Measurements from ENCODE around the gene SLC17A9. TPM values are rescaled to one million over a fixed set of nuclear protein-coding genes. Genes with fewer than 3 reads are reported as not detected.
"Not testable (repeated sequence)": the region's sequence is repeated elsewhere in the genome, so short reads cannot be mapped to it uniquely, and the experiment has no call there.

SLC17A9 gene
- polyA plus RNA-seq, 1 donor: 1.7 TPM

DNA sequence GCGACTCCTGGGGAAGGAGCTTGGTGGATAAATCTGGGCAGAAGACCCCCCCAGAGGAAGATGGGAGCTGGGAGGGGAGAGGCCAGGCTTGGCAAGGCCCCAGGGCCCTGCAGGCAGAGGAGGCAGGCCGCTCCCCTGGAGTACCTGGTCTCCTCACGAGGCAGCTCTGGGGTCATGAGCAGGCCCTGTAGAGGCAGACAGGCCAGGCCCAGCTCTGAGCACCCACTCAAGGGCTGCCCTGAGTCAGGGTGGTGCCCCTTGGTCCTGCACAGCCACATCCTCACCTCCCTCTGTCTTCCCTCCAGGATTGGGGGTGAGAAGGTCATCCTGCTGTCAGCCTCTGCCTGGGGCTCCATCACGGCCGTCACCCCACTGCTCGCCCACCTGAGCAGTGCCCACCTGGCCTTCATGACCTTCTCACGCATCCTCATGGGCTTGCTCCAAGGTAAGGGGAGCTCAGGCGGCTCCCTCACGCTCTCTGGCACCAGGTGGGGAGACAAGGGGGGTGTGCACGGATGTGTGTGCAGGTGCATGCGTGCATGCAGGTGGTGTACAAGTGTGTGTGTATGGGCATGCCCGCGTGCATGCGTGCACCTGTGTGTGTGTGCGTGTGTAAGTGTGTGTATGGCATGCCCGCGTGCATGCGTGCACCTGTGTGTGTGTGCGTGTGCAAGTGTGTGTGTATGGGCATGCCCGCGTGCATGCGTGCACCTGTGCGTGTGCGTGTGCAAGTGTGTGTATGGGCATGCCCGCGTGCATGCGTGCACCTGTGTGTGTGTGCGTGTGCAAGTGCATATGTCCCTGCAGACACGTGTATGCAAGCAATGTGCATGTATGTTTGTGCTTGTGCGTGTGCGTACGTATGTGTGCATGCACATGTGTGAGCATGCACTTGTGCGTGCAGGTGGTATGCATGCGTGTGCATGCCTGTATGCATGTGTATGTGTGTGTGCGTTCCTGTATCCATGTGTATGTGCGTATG is 4.9 kb downstream of the SLC17A9 start:
- DNase-seq: no peak

DNA sequence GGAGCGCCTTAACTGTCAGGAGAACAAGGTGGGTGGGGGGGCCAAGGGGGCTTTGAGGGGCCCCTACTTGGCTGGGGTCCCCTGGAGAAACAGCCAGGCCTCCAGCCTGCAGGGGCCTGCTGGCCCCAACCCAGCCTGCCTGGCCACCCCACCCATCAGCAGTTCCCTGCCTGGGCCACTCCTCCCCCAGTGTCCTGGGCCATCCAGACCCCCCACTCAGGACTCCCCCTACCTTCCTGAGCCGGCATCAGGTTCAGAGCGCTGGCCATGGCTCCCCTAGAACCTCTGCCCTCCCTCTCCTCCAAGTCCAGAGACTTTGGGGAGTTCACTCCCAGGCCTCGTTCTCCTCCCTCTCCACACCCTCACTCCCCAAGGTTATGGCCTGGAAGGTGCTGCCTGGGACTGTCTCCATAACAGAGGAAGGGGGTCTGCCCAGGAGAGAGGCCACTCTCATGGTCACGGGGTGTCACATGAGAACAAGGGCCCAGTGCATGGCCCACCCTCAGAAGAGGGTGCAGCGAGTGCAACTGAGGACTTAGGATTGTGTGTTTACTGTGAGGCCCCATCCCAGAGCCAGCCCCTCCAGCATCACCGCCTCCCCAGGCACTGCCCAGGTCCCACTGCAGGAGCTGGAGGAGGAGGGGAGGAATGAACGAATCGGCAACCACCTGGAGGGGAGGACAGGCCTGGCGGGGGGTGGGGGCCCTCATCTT is 6.0 kb downstream of the SLC17A9 start:
- DNase-seq: no peak

DNA sequence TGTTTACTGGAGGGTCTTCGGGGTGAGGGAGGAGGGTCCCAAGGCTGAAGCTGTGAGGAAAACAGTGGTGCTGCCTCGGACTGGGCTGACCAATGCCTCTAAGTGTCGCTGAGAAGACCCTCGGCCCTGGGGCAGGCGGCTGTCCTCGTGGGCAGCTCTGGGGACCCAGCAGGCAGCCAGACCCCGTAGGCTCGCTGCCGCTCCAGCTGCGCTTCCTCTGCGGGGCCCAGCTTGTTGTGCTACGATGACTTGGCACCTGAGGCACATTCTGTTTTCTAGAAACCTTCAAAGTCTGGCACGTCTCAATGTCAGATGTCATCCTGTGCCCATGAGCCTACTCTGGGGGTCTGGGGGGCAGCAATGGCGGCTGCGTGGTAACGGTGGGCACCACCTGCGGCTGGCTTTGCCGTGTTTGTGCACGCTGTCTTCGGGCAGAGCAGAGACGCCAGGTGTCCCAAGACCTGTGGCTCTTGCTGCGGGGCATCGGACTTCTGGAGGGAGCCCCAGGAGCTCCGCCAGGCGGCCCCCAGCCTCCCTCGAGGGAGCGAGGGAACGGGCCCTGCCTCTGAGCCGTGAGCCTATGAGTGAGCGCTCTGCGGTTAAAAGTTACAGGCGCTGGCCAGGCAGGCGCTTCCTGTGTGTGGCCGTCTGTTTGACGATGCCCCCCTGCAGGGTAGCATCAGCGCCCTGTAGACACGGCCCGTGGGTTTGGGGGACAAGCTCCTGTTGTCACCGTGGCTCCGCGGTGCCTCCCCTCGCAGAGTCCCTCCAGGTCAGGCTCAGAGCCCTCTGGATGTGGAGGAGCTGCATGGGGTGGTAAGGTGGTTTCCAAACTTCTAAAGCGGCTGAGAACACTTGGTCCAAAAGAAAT is 6.8 kb downstream of the SLC17A9 start:
- no peak for DNase-seq

DNA sequence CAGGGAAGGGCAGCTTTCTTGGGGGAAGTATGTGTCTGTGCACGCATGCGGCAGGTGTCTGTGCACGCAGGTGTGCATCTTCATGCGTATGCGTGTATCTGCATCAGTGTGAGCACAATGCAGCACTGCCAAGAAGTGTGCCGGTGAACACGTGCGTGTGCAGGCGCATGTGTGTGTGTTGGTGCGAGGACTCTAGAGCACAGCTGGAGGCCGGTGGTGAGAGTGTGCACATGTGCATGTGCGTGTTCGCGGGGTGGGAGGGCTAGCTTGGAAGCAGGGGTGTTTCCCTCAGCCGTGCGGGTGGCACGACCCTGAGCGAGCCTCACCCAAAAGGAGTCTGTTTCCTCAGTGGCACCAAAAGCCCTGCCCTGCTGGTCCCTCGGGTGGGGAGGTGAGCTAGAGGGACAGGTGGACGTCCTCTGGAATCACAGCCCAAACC is 7.5 kb downstream of the SLC17A9 start:
- no peak for DNase-seq

DNA sequence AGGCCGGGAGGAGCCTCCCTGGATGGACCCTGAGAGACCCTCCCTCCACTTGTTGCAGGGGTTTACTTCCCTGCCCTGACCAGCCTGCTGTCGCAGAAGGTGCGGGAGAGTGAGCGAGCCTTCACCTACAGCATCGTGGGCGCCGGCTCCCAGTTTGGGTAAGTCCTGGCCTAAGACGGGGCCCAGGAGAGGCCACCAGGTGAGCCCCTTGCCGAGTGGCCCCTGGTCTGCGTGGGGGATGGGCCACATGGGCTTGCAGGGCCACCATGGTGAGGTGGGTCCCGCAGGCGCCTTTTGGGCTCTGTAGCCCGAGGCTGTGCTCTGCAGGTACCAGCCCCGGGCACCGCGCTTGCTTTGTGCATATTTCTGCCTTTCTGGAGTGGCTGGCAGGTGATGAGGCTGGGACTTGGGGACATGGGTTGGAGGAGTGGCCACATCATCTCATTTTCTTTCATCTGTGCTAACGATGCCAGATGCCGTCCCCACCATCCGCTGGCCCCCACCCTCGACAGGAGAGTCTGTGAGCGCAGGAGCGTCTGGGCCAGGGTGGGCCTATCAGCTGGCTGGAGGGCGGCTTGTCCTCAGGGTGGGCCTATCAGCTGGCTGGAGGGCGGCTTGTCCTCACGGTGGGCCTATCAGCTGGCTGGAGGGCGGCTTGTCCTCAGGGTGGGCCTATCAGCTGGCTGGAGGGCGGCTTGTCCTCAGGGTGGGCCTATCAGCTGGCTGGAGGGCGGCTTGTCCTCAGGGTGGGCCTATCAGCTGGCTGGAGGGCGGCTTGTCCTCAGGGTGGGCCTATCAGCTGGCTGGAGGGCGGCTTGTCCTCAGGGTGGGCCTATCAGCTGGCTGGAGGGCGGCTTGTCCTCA is 8.2 kb downstream of the SLC17A9 start:
- not testable (repeated sequence) for DNase-seq

DNA sequence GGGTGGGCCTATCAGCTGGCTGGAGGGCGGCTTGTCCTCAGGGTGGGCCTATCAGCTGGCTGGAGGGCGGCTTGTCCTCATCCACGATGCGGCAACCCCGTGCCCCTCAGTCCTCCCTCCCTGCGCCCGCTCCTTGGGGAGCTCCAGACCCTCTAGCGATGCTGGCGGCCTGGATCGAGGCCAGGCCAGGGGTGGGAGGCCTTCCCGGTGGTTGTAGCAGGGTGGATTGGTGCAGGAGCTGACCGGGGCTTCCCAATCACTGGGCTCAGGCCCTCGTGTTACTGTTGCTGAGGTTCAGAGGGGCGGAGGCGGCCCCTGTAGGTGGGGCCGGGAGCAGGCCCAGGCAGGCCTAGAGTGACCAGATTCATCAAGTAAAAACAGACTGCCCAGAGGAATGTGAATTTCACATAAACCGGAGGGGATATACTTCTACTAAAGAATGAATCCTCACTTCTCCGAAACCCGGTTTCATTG is 8.8 kb downstream of the SLC17A9 start:
- no peak for DNase-seq

DNA sequence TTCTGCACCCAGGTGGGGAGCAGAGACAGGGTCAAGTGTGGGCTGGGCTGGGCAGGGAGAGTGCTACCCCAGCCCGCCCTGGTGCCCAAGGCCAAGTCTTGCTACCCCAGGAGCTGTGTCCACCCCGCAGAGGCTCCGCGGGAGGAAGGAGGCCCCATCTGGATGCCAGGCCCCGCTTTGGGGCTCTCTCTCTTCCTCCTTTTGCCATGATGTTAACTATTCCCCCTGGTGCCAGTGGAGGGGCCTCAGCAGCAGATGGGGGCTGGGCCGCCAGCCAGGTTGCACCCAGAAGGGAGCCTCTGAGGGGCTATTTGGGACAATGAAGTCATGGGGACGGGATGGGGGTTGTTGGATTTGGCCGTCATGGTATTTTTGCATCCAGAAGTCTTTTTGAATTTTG is 9.3 kb downstream of the SLC17A9 start:
- DNase-seq: no peak

DNA sequence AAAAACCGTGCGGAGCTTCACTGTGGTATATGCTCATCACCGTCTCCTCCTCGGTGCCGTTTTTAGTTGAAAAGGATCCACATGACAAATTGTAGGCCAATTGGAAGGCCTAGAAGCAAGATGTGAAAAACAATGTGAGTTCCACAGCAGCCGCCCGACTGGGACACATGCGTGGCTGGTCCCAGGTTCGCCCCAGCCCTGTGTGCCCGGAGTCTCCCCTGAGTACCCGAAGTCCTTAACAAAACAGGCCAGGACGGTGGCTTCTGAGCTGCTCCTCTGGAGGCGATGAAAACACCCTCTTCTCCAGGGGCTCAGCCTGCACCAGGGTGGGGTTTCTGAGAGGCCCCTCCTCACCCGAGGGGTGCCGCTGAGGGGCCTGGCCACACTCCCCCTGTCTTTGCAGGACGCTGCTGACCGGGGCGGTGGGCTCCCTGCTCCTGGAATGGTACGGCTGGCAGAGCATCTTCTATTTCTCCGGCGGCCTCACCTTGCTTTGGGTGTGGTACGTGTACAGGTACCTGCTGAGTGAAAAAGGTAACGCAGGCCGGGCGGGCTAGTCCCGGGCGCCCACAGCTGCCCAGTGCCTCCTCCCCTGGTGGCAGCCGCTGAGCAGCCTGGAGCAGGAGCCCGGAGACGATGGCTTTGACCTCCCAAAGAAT is 9.8 kb downstream of the SLC17A9 start:
- DNase-seq: no peak

DNA sequence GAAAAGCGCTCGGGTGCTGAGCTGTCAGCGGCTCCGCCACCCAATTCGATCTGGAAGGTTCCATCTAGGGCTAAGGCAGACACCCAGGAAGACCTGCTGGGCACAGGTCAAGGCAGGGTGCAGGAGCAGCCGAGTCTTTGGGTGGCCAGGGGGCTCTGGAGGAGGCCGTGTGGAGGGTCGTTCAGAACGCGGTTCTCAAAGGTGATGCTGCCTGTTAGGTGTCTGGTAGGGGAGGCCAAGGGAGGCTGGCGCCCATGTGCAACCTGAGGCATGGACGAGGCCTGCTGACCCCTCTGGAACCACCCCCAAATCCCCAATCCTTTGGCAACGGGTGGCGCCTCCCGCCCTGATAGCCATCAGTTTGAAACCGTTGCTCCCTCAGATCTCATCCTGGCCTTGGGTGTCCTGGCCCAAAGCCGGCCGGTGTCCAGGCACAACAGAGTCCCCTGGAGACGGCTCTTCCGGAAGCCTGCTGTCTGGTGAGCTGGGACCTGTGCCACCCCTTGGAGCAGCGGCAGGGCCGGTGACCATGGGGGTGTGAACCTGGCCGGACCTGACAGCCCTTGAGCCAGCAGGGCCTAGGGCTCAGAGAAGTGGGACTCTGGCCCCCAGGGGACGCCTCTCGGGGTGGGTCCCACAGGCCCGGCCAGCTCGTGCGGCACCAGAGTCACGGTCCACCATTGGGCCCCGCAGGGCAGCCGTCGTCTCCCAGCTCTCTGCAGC is 10.5 kb downstream of the SLC17A9 start:
- DNase-seq: no peak

DNA sequence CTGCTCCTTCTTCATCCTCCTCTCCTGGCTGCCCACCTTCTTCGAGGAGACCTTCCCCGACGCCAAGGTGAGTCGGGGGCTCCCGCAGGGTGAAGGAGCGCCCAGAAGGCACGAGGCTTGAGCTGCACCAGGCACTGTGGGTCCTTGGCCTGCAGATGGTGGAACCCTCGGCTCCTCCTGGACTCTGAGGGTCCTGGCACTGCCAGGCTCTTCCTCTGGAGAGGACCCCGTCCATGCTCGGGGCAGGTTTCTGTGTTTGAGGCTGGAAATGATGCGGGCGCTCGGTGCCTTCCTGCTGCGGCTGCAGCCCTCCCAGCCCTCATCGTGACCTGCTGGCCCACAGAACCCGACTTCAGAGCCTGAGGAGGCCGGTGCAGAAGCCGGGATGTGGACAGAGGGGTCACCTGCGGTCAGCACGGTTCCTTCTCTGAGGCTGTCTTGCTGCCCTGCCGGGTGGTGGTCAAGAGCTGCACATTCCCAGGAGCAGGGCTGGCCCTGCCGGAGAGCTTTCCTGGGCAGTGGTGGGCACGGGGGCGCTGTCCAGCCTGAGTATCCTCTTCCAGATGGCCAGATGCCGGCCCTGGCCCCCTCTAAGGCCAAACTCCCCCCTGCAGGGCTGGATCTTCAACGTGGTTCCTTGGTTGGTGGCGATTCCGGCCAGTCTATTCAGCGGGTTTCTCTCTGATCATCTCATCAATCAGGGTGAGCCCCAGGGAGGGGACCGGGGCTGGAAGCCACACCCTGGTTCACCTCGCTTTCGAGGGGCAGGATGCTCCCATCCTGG is 11.3 kb downstream of the SLC17A9 start:
- DNase-seq: no peak

DNA sequence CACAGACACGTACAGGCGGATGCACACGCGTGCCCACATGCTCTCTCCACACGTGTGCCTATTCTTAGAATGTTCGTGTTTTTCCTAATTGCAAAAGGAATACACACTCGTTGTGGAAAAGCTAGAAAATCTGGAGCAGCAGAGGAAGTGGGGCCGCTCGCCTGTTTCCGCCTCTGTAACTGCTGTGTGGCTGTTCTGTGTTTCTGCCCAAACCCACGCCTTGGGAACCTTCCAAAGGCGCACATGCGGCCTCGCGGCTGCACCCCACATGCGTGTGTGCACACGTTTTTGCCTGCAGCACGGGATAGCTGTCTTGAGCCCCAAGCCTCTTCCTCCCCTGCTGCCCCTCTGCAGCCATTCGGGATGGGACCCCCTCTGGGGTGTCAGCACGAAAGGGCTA is 12.2 kb downstream of the SLC17A9 start:
- DNase-seq: peak; percentile 36

DNA sequence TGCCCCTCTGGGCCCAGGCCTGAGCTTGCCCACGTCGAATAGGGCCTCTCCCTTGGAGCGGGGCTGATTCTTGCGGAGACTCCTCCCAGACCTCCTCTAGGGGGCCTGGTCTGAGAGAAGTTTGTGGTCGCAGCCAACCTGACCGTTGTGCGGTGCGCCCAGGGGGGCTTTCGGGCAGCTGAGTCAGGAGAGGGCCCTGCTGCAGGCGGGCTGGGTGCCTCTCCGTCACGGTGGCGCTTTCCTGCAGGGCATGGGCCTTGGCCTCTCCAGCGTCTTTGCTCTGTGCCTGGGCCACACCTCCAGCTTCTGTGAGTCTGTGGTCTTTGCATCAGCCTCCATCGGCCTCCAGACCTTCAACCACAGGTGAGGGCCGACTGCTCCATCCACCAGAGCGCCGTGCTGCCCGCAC is 12.9 kb downstream of the SLC17A9 start:
- no peak for DNase-seq

DNA sequence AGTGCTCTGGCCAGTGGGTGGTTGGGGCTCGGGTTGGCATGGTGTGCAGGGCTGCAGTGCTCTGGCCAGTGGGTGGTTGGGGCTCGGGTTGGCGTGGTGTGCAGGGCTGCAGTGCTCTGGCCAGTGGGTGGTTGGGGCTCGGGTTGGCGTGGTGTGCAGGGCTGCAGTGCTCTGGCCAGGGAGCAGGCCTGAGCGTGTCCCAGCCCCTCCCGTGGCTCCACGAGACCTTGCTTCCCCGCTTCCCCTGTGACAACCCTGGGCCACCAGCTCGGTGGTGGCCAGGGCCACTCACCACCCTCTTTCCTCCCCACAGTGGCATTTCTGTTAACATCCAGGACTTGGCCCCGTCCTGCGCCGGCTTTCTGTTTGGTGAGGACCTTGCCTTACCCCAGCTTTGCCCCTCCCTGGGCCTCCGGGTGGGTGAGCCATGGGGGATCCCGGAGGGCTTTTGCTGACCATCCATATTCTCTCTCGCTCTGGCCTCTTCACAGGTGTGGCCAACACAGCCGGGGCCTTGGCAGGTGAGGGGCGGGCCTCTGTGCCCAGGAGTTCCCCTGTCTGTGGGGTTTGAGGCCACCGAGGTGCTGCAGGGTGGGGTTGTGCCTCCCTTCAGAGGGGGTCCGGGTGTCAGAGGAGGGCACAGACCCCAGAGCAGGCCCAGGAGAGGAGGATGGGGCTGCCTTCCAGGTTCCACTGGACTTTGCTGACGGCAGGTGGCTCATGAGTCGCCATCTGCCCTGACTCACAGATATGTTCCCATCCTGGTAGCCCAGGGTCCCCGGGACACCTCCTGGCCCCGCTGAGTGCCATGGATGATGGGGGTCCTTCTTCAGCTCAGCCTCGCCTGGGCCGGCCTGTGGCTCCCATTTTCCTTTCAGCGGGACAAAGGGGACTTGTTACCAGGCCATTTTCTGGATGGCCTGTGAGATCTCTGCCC is 14.0 kb downstream of the SLC17A9 start:
- DNase-seq: no peak

DNA sequence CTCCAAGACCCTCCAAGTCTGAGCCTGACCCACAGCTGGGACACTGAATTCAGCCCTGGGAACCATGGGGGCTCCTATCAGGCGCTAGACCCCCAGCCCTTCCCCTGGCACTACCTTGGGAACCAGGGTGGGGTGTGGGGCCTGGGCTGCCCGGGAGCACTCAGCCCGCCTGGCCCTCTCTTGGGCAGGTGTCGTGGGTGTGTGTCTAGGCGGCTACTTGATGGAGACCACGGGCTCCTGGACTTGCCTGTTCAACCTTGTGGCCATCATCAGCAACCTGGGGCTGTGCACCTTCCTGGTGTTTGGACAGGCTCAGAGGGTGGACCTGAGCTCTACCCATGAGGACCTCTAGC is 14.6 kb downstream of the SLC17A9 start:
- no peak for DNase-seq

DNA sequence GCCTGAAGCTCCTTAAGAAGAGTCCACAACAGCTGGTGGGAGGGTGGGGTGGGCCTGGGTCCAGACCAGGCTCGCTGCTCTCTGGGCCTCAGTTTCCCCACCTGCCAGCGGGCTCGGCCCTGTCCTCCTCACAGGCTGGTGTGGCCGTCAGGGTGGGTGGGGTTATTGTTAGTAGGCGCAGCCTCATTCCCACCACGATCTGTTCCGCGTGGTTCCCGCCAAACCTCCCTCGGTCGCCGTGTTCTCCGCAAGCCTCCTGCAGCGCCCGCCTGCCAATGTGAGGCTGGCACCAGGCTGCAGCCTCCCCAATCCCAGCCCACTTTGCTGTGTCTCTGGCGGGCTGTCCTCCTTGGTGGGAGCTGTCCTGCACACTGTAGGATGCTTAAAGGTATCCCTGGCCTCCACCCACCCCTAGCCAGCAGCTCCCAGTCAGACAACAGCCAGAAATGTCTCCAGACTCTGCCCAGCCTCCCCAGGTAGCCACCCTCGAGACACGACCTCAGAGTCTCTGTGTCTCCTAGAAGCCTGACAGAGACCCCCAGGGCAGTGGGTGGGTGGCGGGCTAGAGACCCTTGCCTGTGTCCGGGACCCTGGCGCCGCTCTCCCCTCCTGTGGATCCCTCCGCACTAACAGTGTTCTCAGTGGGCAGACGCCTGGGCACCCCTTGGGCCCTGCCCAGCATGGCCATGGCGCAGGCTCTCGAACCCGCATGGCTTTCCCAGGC is 15.3 kb downstream of the SLC17A9 start:
- no peak for DNase-seq

DNA sequence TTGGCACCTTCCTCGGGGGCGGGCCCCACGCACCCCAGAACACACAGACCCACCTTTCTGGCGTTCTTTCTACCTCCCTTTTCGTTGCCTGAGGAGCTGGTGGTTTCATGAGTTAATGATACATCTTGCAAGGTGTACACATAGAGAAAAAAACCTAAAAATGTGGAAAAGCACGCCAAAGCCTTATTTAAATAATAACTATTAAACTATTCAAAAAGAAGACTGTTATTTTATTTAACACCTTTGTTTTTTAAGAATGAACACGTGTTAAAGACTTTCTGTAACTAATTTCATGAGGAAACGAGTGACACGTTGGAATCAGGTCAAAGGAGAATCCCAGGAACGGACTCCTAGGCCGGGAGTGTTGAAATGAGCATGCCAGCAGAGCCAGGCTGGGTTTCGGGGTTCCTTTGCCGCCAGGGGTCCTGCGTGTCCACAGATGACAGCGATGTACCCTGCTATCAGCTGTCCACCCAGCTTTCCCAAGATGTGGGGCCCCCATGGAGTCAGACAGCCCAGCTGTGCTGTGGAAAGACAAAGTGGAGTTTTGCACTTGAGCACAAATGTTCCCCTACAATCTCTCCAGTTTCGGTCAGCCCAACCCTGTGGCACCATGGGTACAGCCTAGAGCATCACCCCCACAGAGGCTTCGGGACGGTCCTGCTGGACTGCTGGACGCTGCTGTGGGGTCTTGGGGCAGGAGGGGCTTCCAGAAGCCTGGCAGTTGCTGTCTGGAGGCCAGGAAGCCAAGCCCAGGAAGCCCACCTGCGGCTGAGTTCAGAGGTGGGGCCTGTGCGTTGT is 16.1 kb downstream of the SLC17A9 start:
- no peak for DNase-seq

All from hindlimb muscle (tissue), 1 donor.